ENCODE measurements around the gene SLC22A1. TPM values are rescaled to one million over a fixed set of nuclear protein-coding genes. Genes with fewer than 3 reads are reported as not detected.

SLC22A1 gene
- total RNA-seq, 1 donor from 2014 or later: not detected

DNA sequence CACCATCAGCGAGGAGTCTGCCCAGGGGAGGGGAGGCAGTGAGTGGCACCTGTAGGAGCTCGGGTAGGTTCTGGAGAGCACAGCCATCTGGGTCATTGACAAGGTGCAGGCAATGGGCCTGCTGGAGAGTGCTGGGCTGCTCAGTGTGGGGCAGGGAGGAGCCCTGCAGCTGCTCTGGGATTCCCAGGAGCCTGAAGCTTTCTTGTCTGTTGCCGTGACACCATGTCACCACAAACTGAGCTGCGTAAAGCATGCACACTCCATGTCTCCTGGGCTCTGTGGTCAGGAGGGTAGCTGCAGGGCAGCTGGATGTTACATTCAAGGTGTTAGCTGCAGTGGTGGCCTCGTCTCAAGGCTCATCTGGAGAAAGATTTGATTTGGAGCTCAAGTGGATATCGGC lies 4.5 kb upstream of the SLC22A1 start:
- intact Hi-C loops (cut with DNase I): no loop called here
- Histone ChIP-seq H3K36me3 (peaks cover 0 to 8% of the 10 kb centered on the region in 2 donors), H3K27ac (no peak overlapping the region), H3K4me1 (no peaks in the 10 kb centered on the region), H3K4me3 (no peak overlapping the region), H3K9me3 (no peaks in the 10 kb centered on the region), H3K27me3 (no peaks in the 10 kb centered on the region)
- TF ChIP-seq, protein P1, sequence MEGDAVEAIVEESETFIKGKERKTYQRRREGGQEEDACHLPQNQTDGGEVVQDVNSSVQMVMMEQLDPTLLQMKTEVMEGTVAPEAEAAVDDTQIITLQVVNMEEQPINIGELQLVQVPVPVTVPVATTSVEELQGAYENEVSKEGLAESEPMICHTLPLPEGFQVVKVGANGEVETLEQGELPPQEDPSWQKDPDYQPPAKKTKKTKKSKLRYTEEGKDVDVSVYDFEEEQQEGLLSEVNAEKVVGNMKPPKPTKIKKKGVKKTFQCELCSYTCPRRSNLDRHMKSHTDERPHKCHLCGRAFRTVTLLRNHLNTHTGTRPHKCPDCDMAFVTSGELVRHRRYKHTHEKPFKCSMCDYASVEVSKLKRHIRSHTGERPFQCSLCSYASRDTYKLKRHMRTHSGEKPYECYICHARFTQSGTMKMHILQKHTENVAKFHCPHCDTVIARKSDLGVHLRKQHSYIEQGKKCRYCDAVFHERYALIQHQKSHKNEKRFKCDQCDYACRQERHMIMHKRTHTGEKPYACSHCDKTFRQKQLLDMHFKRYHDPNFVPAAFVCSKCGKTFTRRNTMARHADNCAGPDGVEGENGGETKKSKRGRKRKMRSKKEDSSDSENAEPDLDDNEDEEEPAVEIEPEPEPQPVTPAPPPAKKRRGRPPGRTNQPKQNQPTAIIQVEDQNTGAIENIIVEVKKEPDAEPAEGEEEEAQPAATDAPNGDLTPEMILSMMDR (IDR thresholded peaks at IDR 0.05): no peak
- no peak for DNase-seq (ENCODE audit: low spot score in 2 of 2)

DNA sequence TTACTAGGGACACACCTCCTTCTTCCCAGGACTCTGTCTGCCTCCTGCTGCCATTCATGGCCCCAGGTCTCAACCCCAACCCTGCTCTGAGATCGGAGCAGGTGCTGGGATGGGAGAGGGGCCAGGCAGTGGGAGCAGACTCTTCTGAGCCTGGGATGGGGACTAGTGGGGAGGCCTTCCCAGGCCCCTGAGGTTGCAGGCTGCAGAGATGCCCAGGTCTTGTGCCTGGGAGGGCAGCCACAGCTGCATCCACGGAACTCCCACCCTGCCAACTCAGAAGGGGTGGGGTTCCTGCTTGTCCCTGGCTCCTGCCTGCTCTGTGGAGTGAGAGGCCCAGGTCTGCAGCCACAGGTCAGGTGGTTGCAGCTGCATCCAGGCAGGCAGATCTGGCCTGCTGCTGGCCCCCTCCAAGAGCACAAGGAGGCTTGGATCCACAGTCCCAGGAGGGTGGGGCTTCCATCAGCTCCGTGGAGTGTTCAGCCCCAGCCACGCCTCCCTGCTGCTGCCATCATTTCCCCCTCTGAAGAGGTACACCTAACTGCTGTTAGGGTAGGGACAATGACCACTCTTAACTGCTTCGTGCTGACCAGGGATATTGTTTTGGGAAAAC lies 2.9 kb upstream of the SLC22A1 start:
- H3K36me3 ChIP-seq: no peaks in the 10 kb centered on the region
- H3K27me3 ChIP-seq: no peaks in the 10 kb centered on the region
- TF ChIP-seq, protein P1 (IDR thresholded peaks at IDR 0.05): no peak
- no peak for DNase-seq (ENCODE audit: low spot score in 2 of 2)
- intact Hi-C loops (cut with DNase I): no loop called here
- no peak overlapping the region for H3K4me3 ChIP-seq
- no peak overlapping the region for H3K27ac ChIP-seq
- H3K9me3 ChIP-seq: no peaks in the 10 kb centered on the region
- H3K4me1 ChIP-seq: no peaks in the 10 kb centered on the region

DNA sequence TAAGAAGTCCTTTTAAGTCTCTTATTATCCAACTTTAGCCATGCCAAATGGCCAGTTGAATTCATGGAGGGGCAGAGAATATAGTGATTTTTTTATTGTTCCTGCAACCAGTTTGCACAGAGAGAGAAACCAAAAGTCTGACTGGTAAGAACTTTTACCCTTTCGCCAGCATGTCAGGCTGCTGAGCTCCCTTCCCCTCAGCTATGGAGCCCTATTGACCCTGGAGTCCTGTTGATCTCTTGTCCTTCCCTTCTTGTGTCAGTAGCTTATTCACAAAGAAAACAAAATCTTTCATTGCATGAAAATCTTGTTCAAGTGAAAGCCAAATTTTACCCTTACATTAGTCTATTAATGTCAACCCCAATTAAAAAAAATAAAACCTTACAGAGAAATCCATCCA lies 1.5 kb upstream of the SLC22A1 start:
- Histone ChIP-seq H3K4me1 (no peaks in the 10 kb centered on the region), H3K36me3 (no peaks in the 10 kb centered on the region), H3K4me3 (no peak overlapping the region), H3K27me3 (no peaks in the 10 kb centered on the region), H3K9me3 (no peaks in the 10 kb centered on the region), H3K27ac (no peak overlapping the region)
- TF ChIP-seq, protein P1 (IDR thresholded peaks at IDR 0.05): no peak
- intact Hi-C loops (cut with DNase I): no loop called here
- DNase-seq (ENCODE audit: low spot score in 2 of 2): no peak

DNA sequence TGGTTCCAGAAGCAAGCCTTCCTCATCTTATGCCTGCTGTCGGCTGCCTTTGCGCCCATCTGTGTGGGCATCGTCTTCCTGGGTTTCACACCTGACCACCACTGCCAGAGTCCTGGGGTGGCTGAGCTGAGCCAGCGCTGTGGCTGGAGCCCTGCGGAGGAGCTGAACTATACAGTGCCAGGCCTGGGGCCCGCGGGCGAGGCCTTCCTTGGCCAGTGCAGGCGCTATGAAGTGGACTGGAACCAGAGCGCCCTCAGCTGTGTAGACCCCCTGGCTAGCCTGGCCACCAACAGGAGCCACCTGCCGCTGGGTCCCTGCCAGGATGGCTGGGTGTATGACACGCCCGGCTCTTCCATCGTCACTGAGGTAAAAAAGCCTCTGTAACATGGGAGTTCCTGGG lies 366 bp downstream of the SLC22A1 start:
- H3K4me1 ChIP-seq: no peaks in the 10 kb centered on the region
- H3K9me3 ChIP-seq: no peaks in the 10 kb centered on the region
- H3K4me3 ChIP-seq: no peak overlapping the region
- intact Hi-C loops (cut with DNase I): no loop called here
- H3K36me3 ChIP-seq: no peaks in the 10 kb centered on the region
- TF ChIP-seq, protein P1 (IDR thresholded peaks at IDR 0.05): no peak
- H3K27me3 ChIP-seq: no peaks in the 10 kb centered on the region
- H3K27ac ChIP-seq: no peak overlapping the region
- no peak for DNase-seq (ENCODE audit: low spot score in 2 of 2)

DNA sequence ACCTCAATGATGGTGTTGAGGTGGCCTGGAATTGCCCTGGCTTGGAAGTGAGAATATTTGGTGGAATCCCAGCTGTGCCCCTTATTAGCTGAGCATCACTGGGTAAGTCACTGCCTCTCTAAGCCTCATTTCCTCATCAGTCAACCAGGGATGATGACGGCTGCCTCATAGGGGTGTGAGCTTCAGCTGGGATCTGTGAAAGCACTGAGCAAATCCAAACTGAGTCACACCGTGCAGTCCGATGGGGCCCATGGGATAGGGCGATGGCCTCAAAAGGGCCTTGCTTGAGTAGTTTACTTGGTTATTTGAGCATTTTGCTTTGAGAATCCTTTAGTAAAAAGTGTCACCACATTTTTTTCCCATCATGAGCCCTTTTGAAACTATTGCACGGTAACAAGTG lies 1.1 kb downstream of the SLC22A1 start:
- Histone ChIP-seq H3K27me3 (no peaks in the 10 kb centered on the region), H3K4me3 (no peak overlapping the region), H3K36me3 (no peaks in the 10 kb centered on the region), H3K4me1 (no peaks in the 10 kb centered on the region), H3K9me3 (no peaks in the 10 kb centered on the region), H3K27ac (no peak overlapping the region)
- no peak for DNase-seq (ENCODE audit: low spot score in 2 of 2)
- intact Hi-C loops (cut with DNase I): no loop called here
- TF ChIP-seq, protein P1 (IDR thresholded peaks at IDR 0.05): no peak

DNA sequence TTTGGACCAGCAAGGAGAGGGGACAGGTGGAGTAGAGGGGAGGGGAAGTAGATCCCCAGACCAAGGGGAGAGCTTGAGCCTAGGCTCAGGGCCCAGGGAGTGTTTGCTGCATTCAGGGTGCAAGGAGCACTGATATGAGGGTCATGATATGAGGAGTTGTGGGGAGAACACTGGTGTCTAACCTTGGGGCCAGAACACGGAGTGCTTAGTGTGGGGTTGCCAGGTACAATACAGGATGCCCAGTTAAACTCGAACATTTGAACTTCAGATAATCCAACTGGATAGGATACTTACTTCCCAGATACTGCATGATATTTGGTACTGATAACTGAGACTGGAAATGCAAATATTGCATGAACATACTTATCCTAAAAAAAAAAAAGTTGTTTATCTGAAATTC lies 2.4 kb downstream of the SLC22A1 start:
- DNase-seq (ENCODE audit: low spot score in 2 of 2): no peak
- no peaks in the 10 kb centered on the region for H3K36me3 ChIP-seq

More for the DNA sequence above, 2.4 kb downstream of the SLC22A1 start:
- intact Hi-C loops (cut with DNase I): no loop called here
- no peaks in the 10 kb centered on the region for H3K4me1 ChIP-seq
- H3K27ac ChIP-seq: no peak overlapping the region
- H3K9me3 ChIP-seq: no peaks in the 10 kb centered on the region
- no peak overlapping the region for H3K4me3 ChIP-seq
- TF ChIP-seq, protein P1 (IDR thresholded peaks at IDR 0.05): no peak
- no peaks in the 10 kb centered on the region for H3K27me3 ChIP-seq

Measured in ascending aorta (tissue), 2 donors.